ENCODE measurements around the gene CYP3A7. TPM values are rescaled to one million over a fixed set of nuclear protein-coding genes. Genes with fewer than 3 reads are reported as not detected.
"Not testable (repeated sequence)": the region's sequence is repeated elsewhere in the genome, so short reads cannot be mapped to it uniquely, and the experiment has no call there.

The CYP3A7 gene
- total and polyA plus RNA-seq, 7 donors: not detected

- 97% methylated on average over 8 of the region's 8 CpGs for WGBS, 3 donors
- Histone ChIP-seq H3K27ac (no peak overlapping the region), H3K9me3 (no peaks in the 10 kb centered on the region), H3K4me3 (no peak overlapping the region), H3K4me1 (no peaks in the 10 kb centered on the region), H3K36me3 (ENCODE audit: insufficient read depth in 1 of 2, low read depth in 1 of 2) (no peaks in the 10 kb centered on the region), H3K27me3 (ENCODE audit: insufficient read depth in 3 of 3, low read length in 2 of 3) (no peaks in the 10 kb centered on the region)
- intact Hi-C loops (cut with DNase I): no loop called here
- no peak for ATAC-seq
- DNase-seq: no peak
- TF ChIP-seq, protein P1, sequence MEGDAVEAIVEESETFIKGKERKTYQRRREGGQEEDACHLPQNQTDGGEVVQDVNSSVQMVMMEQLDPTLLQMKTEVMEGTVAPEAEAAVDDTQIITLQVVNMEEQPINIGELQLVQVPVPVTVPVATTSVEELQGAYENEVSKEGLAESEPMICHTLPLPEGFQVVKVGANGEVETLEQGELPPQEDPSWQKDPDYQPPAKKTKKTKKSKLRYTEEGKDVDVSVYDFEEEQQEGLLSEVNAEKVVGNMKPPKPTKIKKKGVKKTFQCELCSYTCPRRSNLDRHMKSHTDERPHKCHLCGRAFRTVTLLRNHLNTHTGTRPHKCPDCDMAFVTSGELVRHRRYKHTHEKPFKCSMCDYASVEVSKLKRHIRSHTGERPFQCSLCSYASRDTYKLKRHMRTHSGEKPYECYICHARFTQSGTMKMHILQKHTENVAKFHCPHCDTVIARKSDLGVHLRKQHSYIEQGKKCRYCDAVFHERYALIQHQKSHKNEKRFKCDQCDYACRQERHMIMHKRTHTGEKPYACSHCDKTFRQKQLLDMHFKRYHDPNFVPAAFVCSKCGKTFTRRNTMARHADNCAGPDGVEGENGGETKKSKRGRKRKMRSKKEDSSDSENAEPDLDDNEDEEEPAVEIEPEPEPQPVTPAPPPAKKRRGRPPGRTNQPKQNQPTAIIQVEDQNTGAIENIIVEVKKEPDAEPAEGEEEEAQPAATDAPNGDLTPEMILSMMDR (IDR thresholded peaks at IDR 0.05): no peak
Observed at GRCh38 chr7:99668541-99668940, 66.5 kb downstream of the CYP3A7 start.

DNA sequence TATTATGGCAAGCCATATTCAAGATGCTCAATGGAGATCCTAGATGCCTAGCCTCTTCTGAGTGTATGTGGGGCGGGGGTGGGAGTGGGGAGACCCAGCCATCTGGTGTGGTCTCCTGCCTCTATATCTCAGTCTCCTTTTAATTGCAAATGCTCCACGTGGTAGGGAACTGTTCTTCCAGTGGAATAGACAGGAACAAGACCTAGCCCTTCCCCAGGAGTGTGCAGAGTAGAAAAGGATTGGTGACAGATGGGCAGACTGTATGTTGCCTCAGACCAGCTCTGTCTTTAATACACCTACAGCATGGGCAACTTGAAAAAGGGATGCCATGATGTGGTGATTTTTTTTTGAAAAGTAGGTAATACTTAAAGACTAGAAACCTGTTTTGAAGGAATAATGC lies 67.8 kb downstream of the CYP3A7 start:
- TF ChIP-seq, protein P1 (IDR thresholded peaks at IDR 0.05): no peak
- Histone ChIP-seq H3K4me1 (no peaks in the 10 kb centered on the region), H3K36me3 (ENCODE audit: insufficient read depth in 1 of 2, low read depth in 1 of 2) (peaks cover 0 to 4% of the 10 kb centered on the region in 2 donors), H3K27ac (no peak overlapping the region), H3K27me3 (ENCODE audit: insufficient read depth in 3 of 3, low read length in 2 of 3) (no peaks in the 10 kb centered on the region), H3K9me3 (no peaks in the 10 kb centered on the region), H3K4me3 (no peak overlapping the region)
- intact Hi-C loops (cut with DNase I): no loop called here
- WGBS, 3 donors: 67 to 75% (median 67%) methylated on average over 2 of the region's 2 CpGs
- ATAC-seq: no peak
- no peak for DNase-seq

GRCh38 chr7:99666013-99666395 lies 69.0 kb downstream of the CYP3A7 start:
- peaks cover 0 to 4% of the 10 kb centered on the region in 2 donors for H3K36me3 ChIP-seq (ENCODE audit: insufficient read depth in 1 of 2, low read depth in 1 of 2)
- ATAC-seq (no peak), DNase-seq (no peak)
- no peak overlapping the region for H3K27ac ChIP-seq
- no peaks in the 10 kb centered on the region for H3K27me3 ChIP-seq (ENCODE audit: insufficient read depth in 3 of 3, low read length in 2 of 3)
- 38 to 77% (median 48%) methylated on average over 1 of the region's 1 CpG for WGBS, 3 donors
- no peak overlapping the region for H3K4me3 ChIP-seq
- intact Hi-C loops (cut with DNase I): no loop called here
- no peaks in the 10 kb centered on the region for H3K4me1 ChIP-seq
- TF ChIP-seq, protein P1 (IDR thresholded peaks at IDR 0.05): no peak
- H3K9me3 ChIP-seq: no peaks in the 10 kb centered on the region

DNA sequence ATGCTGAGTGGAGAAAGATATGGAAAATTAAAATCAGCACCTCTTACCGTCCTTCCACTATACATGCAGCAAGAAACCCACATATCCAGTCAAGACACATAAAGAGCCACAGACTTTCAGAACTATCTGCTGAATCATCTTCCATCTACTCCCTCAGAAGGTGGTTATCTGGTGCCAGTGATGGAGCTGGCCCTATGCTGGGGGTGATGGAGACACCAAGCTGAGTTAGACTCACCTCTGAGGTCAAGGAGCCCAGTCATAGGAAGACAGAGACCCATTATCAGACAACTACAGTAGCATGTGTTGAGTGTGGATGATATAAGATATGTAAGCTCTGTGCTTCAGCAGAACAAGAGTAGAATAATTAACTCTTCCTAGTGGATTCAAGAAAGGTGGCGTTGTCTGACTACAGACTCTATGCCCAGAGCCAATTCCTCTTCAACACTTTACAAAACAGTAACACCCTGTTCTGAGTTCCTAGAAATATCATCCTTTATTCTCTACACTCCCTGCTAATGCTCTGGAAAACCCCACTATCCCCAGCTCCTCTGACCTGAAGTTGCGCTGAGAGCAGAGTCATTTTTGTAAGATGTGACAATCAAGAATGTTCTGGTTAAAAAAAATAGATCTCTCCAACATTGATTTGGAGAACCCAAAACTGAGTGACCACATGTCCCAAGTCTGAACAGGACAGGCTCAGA lies 69.5 kb downstream of the CYP3A7 start:
- WGBS, 3 donors: 95 to 98% (median 96%) methylated on average over 3 of the region's 3 CpGs
- ATAC-seq: no peak
- Histone ChIP-seq H3K4me3 (no peak overlapping the region), H3K36me3 (ENCODE audit: insufficient read depth in 1 of 2, low read depth in 1 of 2) (peaks cover 0 to 4% of the 10 kb centered on the region in 2 donors), H3K4me1 (no peaks in the 10 kb centered on the region), H3K9me3 (no peaks in the 10 kb centered on the region), H3K27me3 (ENCODE audit: insufficient read depth in 3 of 3, low read length in 2 of 3) (no peaks in the 10 kb centered on the region), H3K27ac (no peak overlapping the region)
- TF ChIP-seq, protein P1 (IDR thresholded peaks at IDR 0.05): no peak
- no peak for DNase-seq
- intact Hi-C loops (cut with DNase I): no loop called here

GRCh38 chr7:99657879-99658278 lies 77.1 kb downstream of the CYP3A7 start:
- DNase-seq; ATAC-seq; H3K36me3 ChIP-seq (ENCODE audit: insufficient read depth in 1 of 2, low read depth in 1 of 2); H3K4me3 ChIP-seq; intact Hi-C loops (cut with DNase I); H3K9me3 ChIP-seq; H3K27me3 ChIP-seq (ENCODE audit: insufficient read depth in 3 of 3, low read length in 2 of 3); H3K27ac ChIP-seq; H3K4me1 ChIP-seq: not testable (repeated sequence)
- WGBS, 3 donors: 76 to 89% (median 86%) methylated on average over 5 of the region's 5 CpGs

Other genes with a start within 250 kb of the CYP3A7 start
- gene ZNF394, start 234.9 kb downstream of the CYP3A7 start, total RNA-seq: 10 to 100 TPM; 11.1 to 17.4 (median 14.6) TPM
- 10 to 100 TPM in 2 of 3 donors, 1 to 10 TPM in 1; 9.9 to 17.1 (median 15.9) TPM for gene ZNF394, start 234.9 kb downstream of the CYP3A7 start, polyA plus RNA-seq
- 1 to 10 TPM; 7.3 to 9.6 (median 9.4) TPM for gene ZKSCAN5, start 230.5 kb downstream of the CYP3A7 start, total RNA-seq
- gene ZKSCAN5, start 230.5 kb downstream of the CYP3A7 start, polyA plus RNA-seq: 10 to 100 TPM in 1 of 3 donors, 1 to 10 TPM in 2; 3.1 to 15.4 (median 4.3) TPM
- 1 to 10 TPM; 2.9 to 6.3 (median 4.4) TPM for gene FAM200A, start 183.1 kb downstream of the CYP3A7 start, total RNA-seq
- gene FAM200A, start 183.1 kb downstream of the CYP3A7 start, polyA plus RNA-seq: 10 to 100 TPM in 1 of 3 donors, 1 to 10 TPM in 2; 4.1 to 12.4 (median 4.6) TPM
- gene ZNF655, start 176.6 kb downstream of the CYP3A7 start, total RNA-seq: 10 to 100 TPM; 30.9 to 43.8 (median 36.6) TPM
- 10 to 100 TPM; 27.3 to 63.7 (median 46.9) TPM for gene ZNF655, start 176.6 kb downstream of the CYP3A7 start, polyA plus RNA-seq
- under 1 TPM in 2 of 4 donors, not detected in 2; 0.42 to 0.86 TPM for gene TMEM225B, start 136.9 kb downstream of the CYP3A7 start, total RNA-seq
- gene TMEM225B, start 136.9 kb downstream of the CYP3A7 start, polyA plus RNA-seq: under 1 TPM; 0.20 to 0.55 (median 0.34) TPM
- 10 to 100 TPM in 1 of 4 donors, 1 to 10 TPM in 3; 6.3 to 10.5 (median 7.0) TPM for gene ZSCAN25, start 118.2 kb downstream of the CYP3A7 start, total RNA-seq
- 1 to 10 TPM; 2.6 to 5.8 (median 2.6) TPM for gene ZSCAN25, start 118.2 kb downstream of the CYP3A7 start, polyA plus RNA-seq
- gene CYP3A5, start 55.2 kb downstream of the CYP3A7 start, total RNA-seq: 1 to 10 TPM in 2 of 4 donors, under 1 TPM in 2; 0.12 to 2.4 (median 0.71) TPM
- gene CYP3A5, start 55.2 kb downstream of the CYP3A7 start, polyA plus RNA-seq: under 1 TPM; 0.13 to 0.52 (median 0.32) TPM
- gene CYP3A4, start 49.0 kb upstream of the CYP3A7 start, total RNA-seq: 1 to 10 TPM in 2 of 4 donors, under 1 TPM in 1, not detected in 1; 0.34 to 4.2 (median 3.2) TPM
- under 1 TPM; 0.08 to 0.26 (median 0.10) TPM for gene CYP3A4, start 49.0 kb upstream of the CYP3A7 start, polyA plus RNA-seq
- gene CYP3A43, start 92.8 kb upstream of the CYP3A7 start, total RNA-seq: under 1 TPM in 1 of 4 donors, not detected in 3; 0.29 TPM
- gene CYP3A43, start 92.8 kb upstream of the CYP3A7 start, polyA plus RNA-seq: under 1 TPM in 1 of 3 donors, not detected in 2; 0.08 TPM
- not detected for gene OR2AE1, start 141.8 kb upstream of the CYP3A7 start, total RNA-seq
- gene OR2AE1, start 141.8 kb upstream of the CYP3A7 start, polyA plus RNA-seq: under 1 TPM in 2 of 3 donors, not detected in 1; 0.05 to 0.17 TPM
- gene TRIM4, start 184.3 kb upstream of the CYP3A7 start, total RNA-seq: 1 to 10 TPM; 4.4 to 8.9 (median 6.1) TPM
- 1 to 10 TPM; 2.6 to 8.8 (median 4.3) TPM for gene TRIM4, start 184.3 kb upstream of the CYP3A7 start, polyA plus RNA-seq
- gene GJC3, start 194.4 kb upstream of the CYP3A7 start, total RNA-seq: under 1 TPM in 1 of 4 donors, not detected in 3; 0.34 TPM
- under 1 TPM; 0.08 to 0.52 (median 0.08) TPM for gene GJC3, start 194.4 kb upstream of the CYP3A7 start, polyA plus RNA-seq
- under 1 TPM; 0.49 to 0.82 (median 0.59) TPM for gene AZGP1, start 240.8 kb upstream of the CYP3A7 start, total RNA-seq
- gene AZGP1, start 240.8 kb upstream of the CYP3A7 start, polyA plus RNA-seq: 1 to 10 TPM in 2 of 3 donors, under 1 TPM in 1; 0.73 to 2.4 (median 1.6) TPM

Measured in psoas muscle (tissue), 8 donors.